GM06990 (cell line): Measurements from ENCODE around the gene CTBS.

Experiments
- DNase-seq: peaks from one replicate; pipeline ENCODE4 v3.0.0-alpha.2; 2011; ENCODE audit not compliant: insufficient read length; ENCODE audit errors: extremely low read depth
- H3K27me3 ChIP-seq: replicated peaks from 2 replicates; pipeline ENCODE4 v1.6.0; 2011; ENCODE audit warnings: low read length; ENCODE audit not compliant: control insufficient read depth, insufficient read depth
- H3K36me3 ChIP-seq: 2 replicates; pipeline ENCODE4 v1.5.1; 2011; ENCODE audit warnings: low read length; ENCODE audit not compliant: control insufficient read depth, insufficient read depth
- H3K4me3 ChIP-seq: replicated peaks from 2 replicates; pipeline ENCODE4 v1.5.1; 2011; ENCODE audit warnings: low read depth, mild to moderate bottlenecking, control low read depth, low read length
- TF ChIP-seq, protein P1 (sequence below): IDR thresholded peaks from 2 replicates; pipeline ENCODE4 v1.5.1; 2011; ENCODE audit warnings: low read length, control low read depth, mild to moderate bottlenecking, inconsistent platforms; ENCODE audit not compliant: insufficient read depth, poor library complexity, severe bottlenecking

CTBS gene

GRCh38 chr1:84540759-84541158 lies 33.5 kb downstream of the CTBS start:
- Histone ChIP-seq H3K27me3 (no peaks in the 10 kb centered on the region), H3K36me3 (no peaks in the 10 kb centered on the region), H3K4me3 (no peak overlapping the region)
- TF ChIP-seq, protein P1, sequence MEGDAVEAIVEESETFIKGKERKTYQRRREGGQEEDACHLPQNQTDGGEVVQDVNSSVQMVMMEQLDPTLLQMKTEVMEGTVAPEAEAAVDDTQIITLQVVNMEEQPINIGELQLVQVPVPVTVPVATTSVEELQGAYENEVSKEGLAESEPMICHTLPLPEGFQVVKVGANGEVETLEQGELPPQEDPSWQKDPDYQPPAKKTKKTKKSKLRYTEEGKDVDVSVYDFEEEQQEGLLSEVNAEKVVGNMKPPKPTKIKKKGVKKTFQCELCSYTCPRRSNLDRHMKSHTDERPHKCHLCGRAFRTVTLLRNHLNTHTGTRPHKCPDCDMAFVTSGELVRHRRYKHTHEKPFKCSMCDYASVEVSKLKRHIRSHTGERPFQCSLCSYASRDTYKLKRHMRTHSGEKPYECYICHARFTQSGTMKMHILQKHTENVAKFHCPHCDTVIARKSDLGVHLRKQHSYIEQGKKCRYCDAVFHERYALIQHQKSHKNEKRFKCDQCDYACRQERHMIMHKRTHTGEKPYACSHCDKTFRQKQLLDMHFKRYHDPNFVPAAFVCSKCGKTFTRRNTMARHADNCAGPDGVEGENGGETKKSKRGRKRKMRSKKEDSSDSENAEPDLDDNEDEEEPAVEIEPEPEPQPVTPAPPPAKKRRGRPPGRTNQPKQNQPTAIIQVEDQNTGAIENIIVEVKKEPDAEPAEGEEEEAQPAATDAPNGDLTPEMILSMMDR, result no peak
- DNase-seq, result no peak

DNA sequence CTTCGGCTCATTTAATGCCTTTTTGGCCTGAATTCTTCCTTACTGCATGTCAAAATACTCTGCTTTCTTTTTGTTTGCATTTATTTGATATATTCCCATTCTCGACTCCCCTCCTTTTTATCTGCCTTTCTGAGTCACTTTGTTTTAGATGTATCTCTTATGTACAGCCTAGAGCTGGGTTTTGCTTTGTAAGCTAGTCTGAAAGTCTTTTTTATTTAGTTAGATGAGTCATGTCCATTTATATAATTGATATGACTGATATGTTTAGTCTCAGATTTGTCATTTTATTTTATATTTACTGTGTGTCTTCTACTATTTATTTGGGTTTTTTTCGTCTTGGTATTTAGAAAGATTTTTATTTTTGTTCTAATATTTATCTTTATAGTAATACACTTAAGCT lies 34.3 kb downstream of the CTBS start:
- H3K4me3 ChIP-seq, result no peak overlapping the region
- no peak for DNase-seq
- TF ChIP-seq, protein P1, result no peak
- no peaks in the 10 kb centered on the region for H3K27me3 ChIP-seq
- no peaks in the 10 kb centered on the region for H3K36me3 ChIP-seq

GRCh38 chr1:84538599-84538998 lies 35.6 kb downstream of the CTBS start:
- TF ChIP-seq, protein P1, result no peak

GRCh38 chr1:84525779-84526178 lies 48.5 kb downstream of the CTBS start:
- Histone ChIP-seq H3K36me3 (no peaks in the 10 kb centered on the region), H3K4me3 (no peak overlapping the region), H3K27me3 (no peaks in the 10 kb centered on the region)
- DNase-seq, result no peak
- TF ChIP-seq, protein P1, result no peak

More at GRCh38 chr1:84538599-84538998, 35.6 kb downstream of the CTBS start:
- H3K4me3 ChIP-seq, result no peak overlapping the region
- DNase-seq, result no peak
- no peaks in the 10 kb centered on the region for H3K36me3 ChIP-seq
- no peaks in the 10 kb centered on the region for H3K27me3 ChIP-seq

DNA sequence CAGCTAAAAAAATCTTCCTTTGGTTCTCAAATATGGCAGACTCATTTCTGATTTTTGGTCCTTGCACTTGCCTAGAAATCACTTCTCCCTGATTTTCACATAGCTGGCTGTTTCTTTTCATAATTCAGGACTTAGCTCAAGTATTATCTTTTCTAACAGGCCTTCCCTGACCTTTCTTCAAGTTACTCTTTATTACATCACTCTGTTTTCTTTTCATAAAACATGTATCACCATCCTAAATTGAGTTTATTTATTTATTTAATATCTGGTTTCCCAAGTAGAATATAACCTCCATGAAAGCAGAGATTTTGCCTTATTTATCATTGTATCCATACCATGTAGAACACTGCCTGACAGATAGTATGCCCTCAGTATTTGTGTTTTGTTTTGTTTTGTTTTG lies 49.6 kb downstream of the CTBS start:
- Histone ChIP-seq H3K4me3 (no peak overlapping the region), H3K27me3 (no peaks in the 10 kb centered on the region), H3K36me3 (no peaks in the 10 kb centered on the region)
- no peak for DNase-seq
- TF ChIP-seq, protein P1, result no peak

GRCh38 chr1:84510668-84511067 lies 63.6 kb downstream of the CTBS start:
- TF ChIP-seq, protein P1, result no peak
- Histone ChIP-seq H3K4me3 (no peak overlapping the region), H3K36me3 (no peaks in the 10 kb centered on the region), H3K27me3 (no peaks in the 10 kb centered on the region)
- DNase-seq, result no peak
